Measurements from ENCODE around the gene SRCAP.

SRCAP gene

DNA sequence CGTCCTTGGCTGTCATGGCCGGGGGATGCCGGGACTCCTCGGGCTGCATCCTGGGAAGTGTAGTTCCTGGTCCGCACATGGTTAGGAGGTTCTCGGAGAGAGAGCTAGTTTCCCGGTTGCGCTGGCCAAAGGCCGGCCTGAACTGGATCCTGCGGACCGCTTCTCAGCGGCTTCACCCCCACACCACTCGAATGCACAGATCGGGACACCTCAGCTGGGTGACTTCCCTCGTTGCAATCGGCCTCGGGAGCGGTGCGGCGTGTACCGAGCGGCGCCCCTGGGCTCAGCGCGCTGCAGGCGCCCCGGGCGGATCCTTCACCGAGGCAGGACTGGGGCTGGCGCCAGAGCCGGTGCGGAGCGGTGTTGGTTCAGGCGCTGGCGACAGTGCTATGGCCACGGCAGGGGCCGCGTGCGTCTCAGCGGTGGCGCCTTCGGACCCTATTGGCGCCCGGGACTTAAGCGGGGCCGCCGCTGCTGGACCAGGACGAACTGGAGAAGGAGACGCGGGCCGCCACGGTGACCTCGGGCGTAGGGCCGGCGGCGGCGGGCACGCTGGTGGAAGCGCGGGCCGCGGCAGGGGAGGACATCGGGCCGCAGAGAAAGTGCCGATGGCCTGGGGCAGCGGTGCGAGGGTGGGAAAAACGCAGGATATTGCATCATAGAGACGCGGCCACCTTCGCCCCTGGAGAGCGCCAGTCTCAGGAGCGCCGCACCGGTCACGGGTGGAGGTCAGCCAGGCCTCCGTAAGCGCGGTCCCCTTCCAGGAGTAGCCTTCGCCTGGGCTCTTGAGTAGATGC lies 76.6 kb downstream of the SRCAP start:
- peak; percentile 91 for DNase-seq (ENCODE audit: low spot score)

DNA sequence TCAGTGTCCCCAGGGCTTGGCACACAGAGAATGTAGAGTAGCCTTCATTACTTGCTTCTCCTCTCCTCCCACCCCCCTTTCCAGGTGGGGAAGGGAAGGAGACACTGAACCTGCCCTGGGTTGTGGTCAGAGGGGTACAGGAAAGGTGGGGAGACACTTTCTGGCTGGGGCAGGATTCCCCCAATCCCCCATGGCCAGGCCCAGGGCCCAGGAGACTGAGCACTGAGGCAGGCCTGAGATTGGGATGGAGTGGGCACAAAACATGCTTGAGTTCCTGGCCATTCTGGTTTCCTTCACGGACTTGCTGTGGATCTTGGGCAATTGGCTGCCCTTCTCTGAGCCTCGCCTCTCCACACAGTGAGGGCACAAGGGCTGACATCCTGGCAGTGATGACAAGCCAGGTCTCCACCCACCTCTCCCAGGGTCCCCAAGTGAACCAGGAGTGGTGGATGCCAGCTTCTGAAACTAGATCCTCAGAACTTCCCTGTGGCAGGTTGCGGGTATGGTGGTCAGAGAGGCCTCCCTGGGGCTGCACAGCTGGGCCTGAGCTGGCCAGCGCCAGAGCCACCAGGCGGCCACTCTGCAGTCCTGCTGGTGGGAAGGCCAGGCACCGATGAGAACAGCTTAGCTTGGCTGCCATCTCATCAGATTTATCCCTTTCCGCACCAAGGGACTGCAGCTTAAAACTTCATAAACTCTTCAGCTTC lies 78.8 kb downstream of the SRCAP start:
- no peak for DNase-seq (ENCODE audit: low spot score)

- peak; percentile 57 for DNase-seq (ENCODE audit: low spot score)
Observed at GRCh38 chr16:30778549-30779244, 79.7 kb downstream of the SRCAP start.

DNA sequence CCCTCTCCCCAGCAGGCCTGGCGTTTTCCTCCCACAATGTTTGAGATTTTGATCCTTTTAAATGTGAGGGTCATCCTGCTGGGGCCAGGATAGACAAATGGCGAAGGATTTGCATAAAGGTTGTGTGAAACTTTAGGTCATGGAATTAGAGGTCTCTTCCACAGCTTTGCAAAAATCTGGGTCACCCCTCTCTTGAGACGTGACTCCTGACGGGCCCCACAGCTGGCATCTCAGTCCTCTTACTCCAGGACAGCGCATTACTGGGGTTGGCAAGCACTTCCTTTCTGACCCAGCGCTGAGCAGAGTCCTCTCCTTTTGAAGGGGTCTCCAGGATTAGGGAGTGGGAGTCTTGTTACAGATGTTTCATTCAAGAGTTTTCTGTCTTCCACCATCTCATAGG lies 80.6 kb downstream of the SRCAP start:
- DNase-seq (ENCODE audit: low spot score): no peak

DNA sequence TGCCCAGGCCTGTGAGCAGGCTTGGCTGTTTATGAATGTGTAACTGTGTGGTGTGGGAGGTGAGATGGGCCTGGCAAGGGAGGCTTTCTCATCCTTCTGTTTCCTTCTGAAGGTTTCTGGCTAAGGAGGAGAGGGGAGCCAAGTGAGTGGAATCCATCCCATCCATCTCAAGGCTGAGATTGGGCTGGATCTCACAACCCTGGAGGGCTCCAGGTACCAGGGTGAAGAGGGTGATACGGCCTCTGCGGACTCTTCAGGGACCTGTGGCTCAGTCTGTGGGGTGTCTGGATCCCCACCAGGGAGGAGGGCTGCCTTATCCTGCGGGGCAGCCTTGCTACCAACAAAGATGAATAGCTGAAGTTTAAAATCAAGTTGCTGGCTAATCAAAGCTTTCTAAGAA lies 81.0 kb downstream of the SRCAP start:
- DNase-seq (ENCODE audit: low spot score): no peak

GRCh38 chr16:30780549-30780948 lies 81.6 kb downstream of the SRCAP start:
- no peak for DNase-seq (ENCODE audit: low spot score)

DNA sequence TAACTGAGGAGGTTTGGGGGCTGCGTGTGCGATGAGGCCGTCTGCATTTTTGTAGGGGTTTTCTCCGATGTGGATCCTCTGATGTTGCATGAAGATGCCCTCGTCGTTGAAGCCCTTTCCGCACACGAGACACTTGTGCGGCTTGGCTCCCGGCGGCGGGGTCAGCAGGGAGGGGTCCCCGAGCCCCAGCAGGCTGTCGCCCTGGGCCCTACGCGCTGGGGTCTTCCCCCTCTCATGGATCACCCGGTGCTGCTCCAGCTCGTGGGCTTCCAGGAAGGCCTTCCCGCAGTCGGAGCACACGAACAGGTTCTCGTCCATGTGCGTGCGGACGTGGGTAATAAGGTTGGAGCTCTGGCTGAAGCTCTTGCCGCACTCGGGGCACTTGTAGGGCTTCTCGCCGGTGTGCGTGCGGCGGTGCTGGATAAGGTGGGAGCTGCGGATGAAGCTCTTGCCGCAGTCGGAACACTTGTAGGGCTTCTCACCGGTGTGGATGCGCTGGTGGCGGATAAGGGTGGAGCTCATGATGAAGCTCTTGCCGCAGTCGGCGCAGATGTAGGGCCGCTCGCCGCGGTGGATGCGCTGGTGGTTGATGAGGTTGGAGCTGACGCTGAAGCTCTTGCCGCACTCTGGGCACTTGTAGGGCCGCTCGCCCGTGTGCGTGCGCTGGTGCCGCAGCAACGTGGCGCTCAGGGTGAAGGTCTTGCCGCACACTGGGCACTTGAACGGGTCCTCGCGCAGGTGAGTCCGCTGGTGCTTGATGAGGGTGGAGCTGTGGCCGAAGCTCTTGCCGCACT lies 83.7 kb downstream of the SRCAP start:
- no peak for DNase-seq (ENCODE audit: low spot score)

DNA sequence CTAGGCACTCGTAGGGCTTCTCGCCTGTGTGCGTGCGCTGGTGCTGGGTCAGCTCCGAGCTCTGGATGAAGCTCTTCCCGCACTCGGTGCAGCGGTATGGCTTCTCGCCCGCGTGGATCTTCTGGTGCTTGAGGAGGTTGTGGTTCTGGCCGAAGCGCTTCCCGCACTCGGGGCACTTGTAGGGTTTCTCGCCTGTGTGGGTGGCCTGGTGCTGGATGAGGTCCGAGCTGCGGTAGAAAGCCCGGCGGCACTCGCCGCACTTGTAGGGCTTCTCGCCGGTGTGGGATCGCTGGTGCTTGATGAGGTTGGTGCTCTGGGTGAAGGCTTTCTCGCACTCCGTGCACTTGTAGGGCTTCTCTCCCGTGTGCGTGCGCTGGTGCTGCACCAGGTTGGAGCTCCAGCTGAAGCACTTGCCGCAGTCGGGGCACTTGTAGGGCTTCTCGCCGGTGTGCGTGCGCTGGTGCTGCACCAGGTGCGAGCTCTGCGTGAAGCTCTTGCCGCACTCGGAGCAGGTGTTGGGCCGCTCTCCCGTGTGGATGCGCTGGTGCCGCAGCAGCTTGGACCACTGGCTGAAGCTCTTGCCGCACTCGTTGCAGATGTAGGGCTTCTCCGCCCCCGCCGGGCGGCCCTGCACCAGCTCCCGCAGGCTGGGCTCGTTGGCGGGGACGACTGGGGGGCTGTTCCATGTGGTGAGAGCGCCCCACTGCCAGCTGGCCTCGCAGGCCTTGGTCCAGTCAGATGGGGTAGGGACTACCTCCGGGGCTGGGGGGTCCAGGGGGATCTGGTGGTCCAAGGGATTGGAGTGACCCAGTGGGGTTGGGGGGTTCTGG lies 84.5 kb downstream of the SRCAP start:
- DNase-seq (ENCODE audit: low spot score): no peak

DNA sequence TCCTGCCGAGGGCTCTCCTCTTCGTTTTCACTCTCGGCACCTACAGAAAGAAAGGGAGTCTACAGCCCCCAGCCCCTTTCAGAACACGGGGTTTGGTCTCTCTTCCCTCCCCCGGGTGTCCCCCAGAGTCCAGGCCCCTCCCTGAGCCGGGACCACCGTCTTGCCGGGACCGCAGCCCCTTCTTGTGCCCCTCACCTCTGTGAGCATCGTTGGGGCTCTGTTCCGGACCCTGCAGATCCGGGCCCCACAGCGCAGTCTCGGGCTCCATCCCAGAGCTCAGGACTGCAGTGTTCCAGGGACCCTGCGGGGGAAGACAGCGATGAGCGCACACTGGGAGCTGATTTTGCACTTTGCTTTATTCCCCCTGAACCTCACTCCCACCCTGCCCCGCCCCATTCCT lies 85.2 kb downstream of the SRCAP start:
- DNase-seq (ENCODE audit: low spot score): no peak

DNA sequence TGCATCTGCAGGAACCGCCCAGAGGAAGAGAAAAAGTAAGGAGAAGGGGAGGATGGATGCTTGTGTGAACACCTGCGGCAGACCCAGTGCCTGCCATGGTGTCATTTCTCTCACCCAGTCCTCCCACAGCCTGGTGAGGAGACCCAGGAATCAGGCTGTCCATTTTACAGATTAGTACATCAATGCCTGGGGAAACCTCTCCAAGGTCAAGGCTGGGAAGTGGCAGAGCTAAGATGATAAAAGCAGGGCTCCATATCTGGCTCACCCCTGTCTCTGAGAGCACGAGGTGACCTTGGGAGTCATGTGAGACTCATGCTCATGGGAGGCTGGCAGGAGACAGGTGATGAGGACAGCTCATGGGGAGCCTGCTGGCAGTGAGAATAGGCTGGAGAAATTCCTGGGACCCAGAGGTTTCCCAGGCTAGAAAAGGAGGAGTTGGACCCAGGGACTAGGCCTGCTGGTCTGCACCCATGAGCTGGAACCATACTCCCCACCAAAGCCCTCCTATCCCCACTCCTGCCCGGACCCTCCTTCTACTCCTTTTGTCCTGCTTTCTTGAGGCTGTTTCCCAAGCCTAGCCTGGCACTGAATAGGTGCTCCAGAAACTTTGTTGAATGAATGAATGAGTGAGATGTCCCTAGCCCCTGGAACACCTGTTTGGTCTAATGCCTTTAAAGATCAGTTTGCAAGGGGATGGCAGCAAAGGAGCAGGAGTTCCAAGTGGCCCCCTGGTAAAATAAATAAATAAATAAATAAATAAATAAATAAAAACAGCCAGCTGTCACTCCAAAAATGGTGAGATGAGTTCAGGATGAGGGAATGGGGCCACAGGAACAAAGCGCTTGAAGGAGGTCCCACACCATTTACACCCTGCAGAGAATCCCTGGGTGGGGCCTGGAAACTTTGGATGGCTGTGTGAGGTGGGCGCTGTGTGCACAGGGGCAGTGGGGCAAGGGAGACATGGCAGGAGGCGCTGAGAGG lies 86.4 kb downstream of the SRCAP start:
- DNase-seq (ENCODE audit: low spot score): no peak

DNA sequence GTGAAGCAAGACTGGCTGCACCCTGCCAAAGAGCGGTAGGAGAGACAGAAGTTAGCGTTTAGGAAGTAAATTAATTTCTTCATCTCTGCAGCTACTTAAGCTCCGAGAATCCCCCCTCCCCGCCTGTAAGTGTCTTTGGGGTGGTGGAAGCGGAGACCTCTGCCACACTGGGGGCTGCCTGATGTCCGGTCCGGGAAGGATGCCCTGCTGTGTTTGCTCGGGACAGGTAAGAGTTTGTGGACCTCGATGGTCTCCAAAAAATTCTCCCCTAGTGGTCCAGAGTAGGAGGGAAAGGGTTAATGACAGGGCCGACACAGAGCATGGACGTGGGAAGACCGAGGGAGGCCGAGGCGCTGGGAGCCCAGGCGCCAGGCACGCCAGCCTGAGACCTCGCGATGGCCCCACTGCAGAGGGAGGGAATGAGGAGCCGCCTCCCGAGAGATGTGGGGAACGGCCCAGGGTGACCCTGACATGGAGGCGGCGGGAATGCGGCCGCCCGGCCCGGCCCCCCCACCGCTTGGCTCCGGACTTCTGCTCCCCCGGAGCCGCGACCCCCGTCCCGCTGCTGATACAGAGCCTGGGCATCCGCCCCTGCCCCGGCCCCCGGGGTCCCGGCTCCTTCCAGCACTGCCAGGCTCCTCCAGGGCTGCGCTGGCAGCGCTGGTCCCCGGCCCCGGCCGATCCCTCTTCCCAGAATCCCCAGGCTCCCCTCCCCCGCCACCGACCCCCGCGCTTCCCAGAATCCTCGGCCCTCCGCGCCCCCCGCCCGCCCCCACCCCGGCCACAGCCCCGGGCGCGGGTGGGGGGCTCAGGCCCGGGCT lies 87.4 kb downstream of the SRCAP start:
- no peak for DNase-seq (ENCODE audit: low spot score)

- peak; percentile 85 for DNase-seq (ENCODE audit: low spot score)
Observed at GRCh38 chr16:30786936-30787612, 88.1 kb downstream of the SRCAP start, which contains the start of gene ZNF629. Gene ZNF629, minus strand, starts transcription at chr16:30787205. Its CDS starts 2,723 bp downstream, at chr16:30784482.

DNA sequence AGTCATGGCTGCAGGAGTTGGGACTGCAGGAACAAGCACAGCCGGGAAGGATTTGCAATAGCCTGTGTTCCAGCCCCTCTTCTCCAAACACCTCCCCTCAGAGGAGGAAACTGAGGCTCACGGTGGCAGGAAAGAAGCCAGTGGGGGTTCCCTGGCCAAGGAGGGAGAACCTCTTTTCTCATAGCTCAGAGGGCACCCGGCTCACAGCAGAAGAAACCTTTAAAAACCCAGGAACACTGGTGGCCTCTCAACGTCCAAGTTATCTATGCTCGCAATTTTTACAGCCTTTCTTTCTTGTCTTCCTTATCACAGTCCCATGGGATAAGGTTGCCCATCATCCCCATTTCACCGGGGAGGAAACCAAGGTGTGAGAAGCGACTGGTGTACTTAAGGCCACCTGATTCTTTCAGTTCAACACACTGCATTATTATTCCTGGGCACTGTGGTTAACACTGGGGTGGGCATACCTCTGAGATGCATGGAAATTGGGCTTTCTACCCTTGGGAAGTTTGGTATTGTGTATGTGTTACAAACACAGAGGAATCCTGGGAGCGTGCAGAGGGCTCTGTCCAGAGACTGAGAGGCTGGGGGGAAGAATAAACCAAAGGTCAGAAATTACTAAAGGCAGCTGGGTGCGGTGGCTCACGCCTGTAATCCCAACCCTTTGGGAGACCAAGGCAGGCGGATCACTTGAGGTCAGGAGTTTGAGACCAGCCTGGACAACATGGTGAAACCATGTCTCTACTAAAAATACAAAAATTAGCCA lies 88.8 kb downstream of the SRCAP start:
- DNase-seq (ENCODE audit: low spot score): no peak
